Measurements from ENCODE around the gene ADAMTS19. TPM values are rescaled to one million over a fixed set of nuclear protein-coding genes. Genes with fewer than 3 reads are reported as not detected.
"Not testable (repeated sequence)": the region's sequence is repeated elsewhere in the genome, so short reads cannot be mapped to it uniquely, and the experiment has no call there.

ADAMTS19 gene
- total RNA-seq, 2 donors from 2014 or later, result not detected

GRCh38 chr5:129591508-129592160 lies 131.5 kb downstream of the ADAMTS19 start:
- no peaks in the 10 kb centered on the region for H3K9me3 Mint-ChIP-seq

GRCh38 chr5:129593525-129593924 lies 133.4 kb downstream of the ADAMTS19 start:
- Mint-ChIP-seq H3K4me3 (no peak overlapping the region), H3K27me3 (no peaks in the 10 kb centered on the region), H3K27ac (no peak overlapping the region), H3K4me1 (no peaks in the 10 kb centered on the region), H3K9me3 (no peaks in the 10 kb centered on the region), H3K36me3 (ENCODE audit: low read depth) (no peaks in the 10 kb centered on the region)
- peak; percentile 42 for ATAC-seq (replicated peaks)

More at GRCh38 chr5:129591508-129592160, 131.5 kb downstream of the ADAMTS19 start:
- no peak for ATAC-seq (replicated peaks)
- no peaks in the 10 kb centered on the region for H3K36me3 Mint-ChIP-seq (ENCODE audit: low read depth)
- H3K27me3 Mint-ChIP-seq, result no peaks in the 10 kb centered on the region
- H3K27ac Mint-ChIP-seq, result no peak overlapping the region
- no peak overlapping the region for H3K4me3 Mint-ChIP-seq
- no peaks in the 10 kb centered on the region for H3K4me1 Mint-ChIP-seq

- Mint-ChIP-seq H3K9me3 (no peaks in the 10 kb centered on the region), H3K27ac (no peak overlapping the region), H3K27me3 (no peaks in the 10 kb centered on the region), H3K36me3 (ENCODE audit: low read depth) (no peaks in the 10 kb centered on the region), H3K4me1 (no peaks in the 10 kb centered on the region), H3K4me3 (no peak overlapping the region)
- no peak for ATAC-seq (replicated peaks)
Measured at GRCh38 chr5:129601576-129601975, 141.5 kb downstream of the ADAMTS19 start.

GRCh38 chr5:129608350-129608749 lies 148.3 kb downstream of the ADAMTS19 start:
- Mint-ChIP-seq H3K4me3 (no peak overlapping the region), H3K4me1 (no peaks in the 10 kb centered on the region), H3K9me3 (no peaks in the 10 kb centered on the region), H3K27ac (no peak overlapping the region), H3K36me3 (ENCODE audit: low read depth) (no peaks in the 10 kb centered on the region), H3K27me3 (no peaks in the 10 kb centered on the region)
- ATAC-seq (replicated peaks), result no peak

GRCh38 chr5:129609710-129610109 lies 149.6 kb downstream of the ADAMTS19 start:
- Mint-ChIP-seq H3K9me3 (no peaks in the 10 kb centered on the region), H3K4me3 (no peak overlapping the region), H3K4me1 (no peaks in the 10 kb centered on the region), H3K27ac (no peak overlapping the region), H3K27me3 (no peaks in the 10 kb centered on the region), H3K36me3 (ENCODE audit: low read depth) (no peaks in the 10 kb centered on the region)
- ATAC-seq (replicated peaks), result no peak

- H3K36me3 Mint-ChIP-seq (ENCODE audit: low read depth), result no peaks in the 10 kb centered on the region
- no peak overlapping the region for H3K27ac Mint-ChIP-seq
- no peaks in the 10 kb centered on the region for H3K9me3 Mint-ChIP-seq
- H3K4me3 Mint-ChIP-seq, result no peak overlapping the region
- no peak for ATAC-seq (replicated peaks)
- H3K4me1 Mint-ChIP-seq, result no peaks in the 10 kb centered on the region
- no peaks in the 10 kb centered on the region for H3K27me3 Mint-ChIP-seq
Measured at GRCh38 chr5:129616517-129616916, 156.4 kb downstream of the ADAMTS19 start.

- H3K4me3 Mint-ChIP-seq, result no peak overlapping the region
- no peak overlapping the region for H3K27ac Mint-ChIP-seq
- no peaks in the 10 kb centered on the region for H3K9me3 Mint-ChIP-seq
- no peaks in the 10 kb centered on the region for H3K36me3 Mint-ChIP-seq (ENCODE audit: low read depth)
- no peaks in the 10 kb centered on the region for H3K27me3 Mint-ChIP-seq
- ATAC-seq (replicated peaks), result no peak
- no peaks in the 10 kb centered on the region for H3K4me1 Mint-ChIP-seq
Measured at GRCh38 chr5:129617206-129617605, 157.1 kb downstream of the ADAMTS19 start.

GRCh38 chr5:129619782-129620181 lies 159.7 kb downstream of the ADAMTS19 start:
- no peak overlapping the region for H3K4me3 Mint-ChIP-seq
- H3K36me3 Mint-ChIP-seq (ENCODE audit: low read depth), result no peaks in the 10 kb centered on the region
- H3K9me3 Mint-ChIP-seq, result no peaks in the 10 kb centered on the region
- no peak overlapping the region for H3K27ac Mint-ChIP-seq
- no peaks in the 10 kb centered on the region for H3K4me1 Mint-ChIP-seq
- no peak for ATAC-seq (replicated peaks)
- no peaks in the 10 kb centered on the region for H3K27me3 Mint-ChIP-seq

GRCh38 chr5:129622531-129622930 lies 162.4 kb downstream of the ADAMTS19 start:
- no peaks in the 10 kb centered on the region for H3K4me1 Mint-ChIP-seq
- no peaks in the 10 kb centered on the region for H3K9me3 Mint-ChIP-seq
- no peak overlapping the region for H3K27ac Mint-ChIP-seq
- H3K27me3 Mint-ChIP-seq, result no peaks in the 10 kb centered on the region
- H3K36me3 Mint-ChIP-seq (ENCODE audit: low read depth), result no peaks in the 10 kb centered on the region
- no peak for ATAC-seq (replicated peaks)
- H3K4me3 Mint-ChIP-seq, result no peak overlapping the region

- no peaks in the 10 kb centered on the region for H3K27me3 Mint-ChIP-seq
- H3K27ac Mint-ChIP-seq, result no peak overlapping the region
- peaks cover 6% of the 10 kb centered on the region for H3K9me3 Mint-ChIP-seq
- H3K4me3 Mint-ChIP-seq, result no peak overlapping the region
- ATAC-seq (replicated peaks), result no peak
- H3K4me1 Mint-ChIP-seq, result no peaks in the 10 kb centered on the region
- H3K36me3 Mint-ChIP-seq (ENCODE audit: low read depth), result no peaks in the 10 kb centered on the region
Measured at GRCh38 chr5:129629575-129629974, 169.5 kb downstream of the ADAMTS19 start.

- peaks cover 10% of the 10 kb centered on the region for H3K9me3 Mint-ChIP-seq
- H3K27ac Mint-ChIP-seq, result no peak overlapping the region
- no peaks in the 10 kb centered on the region for H3K36me3 Mint-ChIP-seq (ENCODE audit: low read depth)
- no peak overlapping the region for H3K4me3 Mint-ChIP-seq
- no peaks in the 10 kb centered on the region for H3K4me1 Mint-ChIP-seq
- ATAC-seq (replicated peaks), result no peak
- no peaks in the 10 kb centered on the region for H3K27me3 Mint-ChIP-seq
Measured at GRCh38 chr5:129630101-129630500, 170.0 kb downstream of the ADAMTS19 start.

GRCh38 chr5:129631961-129632360 lies 171.9 kb downstream of the ADAMTS19 start:
- H3K27ac Mint-ChIP-seq, result no peak overlapping the region
- H3K36me3 Mint-ChIP-seq (ENCODE audit: low read depth), result no peaks in the 10 kb centered on the region
- ATAC-seq (replicated peaks), result no peak

GRCh38 chr5:129637501-129637900 lies 177.4 kb downstream of the ADAMTS19 start:
- peaks cover 10% of the 10 kb centered on the region for H3K9me3 Mint-ChIP-seq
- H3K27ac Mint-ChIP-seq; H3K4me3 Mint-ChIP-seq; H3K4me1 Mint-ChIP-seq; H3K27me3 Mint-ChIP-seq; ATAC-seq (replicated peaks); H3K36me3 Mint-ChIP-seq (ENCODE audit: low read depth): not testable (repeated sequence)

More at GRCh38 chr5:129631961-129632360, 171.9 kb downstream of the ADAMTS19 start:
- H3K4me1 Mint-ChIP-seq, result no peaks in the 10 kb centered on the region
- H3K9me3 Mint-ChIP-seq, result peaks cover 10% of the 10 kb centered on the region
- H3K4me3 Mint-ChIP-seq, result no peak overlapping the region
- H3K27me3 Mint-ChIP-seq, result no peaks in the 10 kb centered on the region

- Mint-ChIP-seq H3K27ac (no peak overlapping the region), H3K27me3 (no peaks in the 10 kb centered on the region), H3K4me1 (no peaks in the 10 kb centered on the region), H3K9me3 (peaks cover 6% of the 10 kb centered on the region), H3K36me3 (ENCODE audit: low read depth) (no peaks in the 10 kb centered on the region), H3K4me3 (no peak overlapping the region)
- no peak for ATAC-seq (replicated peaks)
Measured at GRCh38 chr5:129639331-129639730, 179.2 kb downstream of the ADAMTS19 start.

GRCh38 chr5:129652349-129653056 lies 192.4 kb downstream of the ADAMTS19 start:
- no peak overlapping the region for H3K4me3 Mint-ChIP-seq
- no peaks in the 10 kb centered on the region for H3K27me3 Mint-ChIP-seq
- H3K9me3 Mint-ChIP-seq, result no peaks in the 10 kb centered on the region
- no peaks in the 10 kb centered on the region for H3K4me1 Mint-ChIP-seq
- no peak for ATAC-seq (replicated peaks)
- no peak overlapping the region for H3K27ac Mint-ChIP-seq
- H3K36me3 Mint-ChIP-seq (ENCODE audit: low read depth), result no peaks in the 10 kb centered on the region
